GM18505 (cell line): ENCODE results near the gene DBF4.
"Not testable (repeated sequence)": the region's sequence is repeated elsewhere in the genome, so short reads cannot be mapped to it uniquely, and the experiment has no call there.

ENCODE experiments used
- ATAC-seq: cut with Tn5 transposase; IDR thresholded peaks from one replicate; pipeline ENCODE4 v1.9.1; 2021; ENCODE audit not compliant: unreplicated experiment
- POLR2A ChIP-seq: IDR thresholded peaks from 4 replicates; pipeline ENCODE4 v1.6.1; 2011; ENCODE audit warnings: borderline replicate concordance; ENCODE audit not compliant: insufficient read depth, insufficient read length; ENCODE audit errors: extremely low read depth

Gene DBF4

DNA sequence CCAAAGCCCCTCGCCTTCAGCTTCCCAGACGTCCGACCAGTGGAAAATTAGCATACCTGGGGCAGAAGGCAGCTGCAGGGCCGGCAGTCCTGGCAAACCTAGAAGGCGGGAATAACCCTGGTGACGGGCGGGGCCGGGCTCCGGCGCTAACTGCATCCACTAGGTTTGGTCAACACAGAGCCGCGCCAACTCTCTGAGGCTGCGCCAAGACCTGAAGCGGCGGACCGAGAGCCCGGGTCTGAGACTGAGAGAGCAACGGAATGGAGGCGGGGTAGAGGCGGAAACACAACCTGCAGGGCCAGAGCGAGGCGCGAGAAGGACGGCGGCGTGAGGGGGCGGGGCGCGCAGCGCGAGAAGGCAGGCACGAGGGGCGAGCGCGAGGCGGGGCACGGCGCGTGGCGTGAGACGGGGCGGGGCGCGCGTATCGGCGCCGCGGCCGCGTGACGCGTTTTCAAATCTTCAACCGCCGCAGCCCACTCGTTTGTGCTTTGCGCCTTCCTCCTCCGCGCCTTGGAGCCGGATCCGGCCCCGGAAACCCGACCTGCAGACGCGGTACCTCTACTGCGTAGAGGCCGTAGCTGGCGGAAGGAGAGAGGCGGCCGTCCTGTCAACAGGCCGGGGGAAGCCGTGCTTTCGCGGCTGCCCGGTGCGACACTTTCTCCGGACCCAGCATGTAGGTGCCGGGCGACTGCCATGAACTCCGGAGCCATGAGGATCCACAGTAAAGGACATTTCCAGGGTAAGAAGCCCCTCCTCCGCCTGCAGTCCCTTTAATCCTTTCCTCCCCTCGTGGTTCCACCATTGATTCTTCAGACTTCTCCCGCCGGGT, at the start of gene DBF4, which contains the start of gene SLC25A40:
Gene DBF4, plus strand, starts transcription at position 454 of the 829 bp plus-strand sequence. Its CDS starts 240 bp downstream, at position 694.
Gene SLC25A40, minus strand, starts transcription at position 321 of the 829 bp plus-strand sequence. CDS start 17,633 bp downstream, outside the sequence.
- ATAC-seq = peak; percentile 94
- peak; percentile 75 for TF ChIP-seq POLR2A

GRCh38 chr7:87828383-87828782, 47.9 kb upstream of the DBF4 start:
- not testable (repeated sequence) for ATAC-seq

- ATAC-seq = no peak
- TF ChIP-seq POLR2A = no peak
Observed at GRCh38 chr7:87831097-87831496, 45.2 kb upstream of the DBF4 start.

DNA sequence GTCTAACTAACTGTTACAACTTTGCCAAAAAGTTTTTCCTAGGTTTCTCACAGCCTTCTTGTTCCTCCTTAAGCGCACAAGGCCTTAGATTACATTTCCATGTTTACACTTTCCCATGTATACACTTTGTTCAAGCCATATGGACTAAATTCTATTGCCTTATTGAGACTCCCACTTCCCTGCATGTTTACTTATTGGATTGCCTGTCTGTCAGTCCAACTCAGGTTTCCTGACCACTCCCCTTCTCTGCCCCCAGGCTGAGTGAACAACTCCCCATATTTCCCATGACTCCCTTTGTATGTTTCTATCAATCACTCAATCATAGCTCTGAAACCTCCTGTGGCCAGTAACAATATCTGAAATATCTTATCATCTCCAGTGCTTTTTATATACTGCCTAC, 43.2 kb upstream of the DBF4 start:
- no peak for ATAC-seq
- no peak for TF ChIP-seq POLR2A

- ATAC-seq = no peak
- no peak for TF ChIP-seq POLR2A
Observed at GRCh38 chr7:87837597-87837996, 38.7 kb upstream of the DBF4 start.

- ATAC-seq = no peak
- TF ChIP-seq POLR2A = no peak
Observed at GRCh38 chr7:87850836-87851593, 25.3 kb upstream of the DBF4 start.

GRCh38 chr7:87852306-87852705, 24.0 kb upstream of the DBF4 start:
- no peak for TF ChIP-seq POLR2A
- no peak for ATAC-seq

- ATAC-seq = no peak
- no peak for TF ChIP-seq POLR2A
Observed at GRCh38 chr7:87853237-87853864, 22.9 kb upstream of the DBF4 start.

GRCh38 chr7:87858417-87859100, 17.7 kb upstream of the DBF4 start:
- TF ChIP-seq POLR2A = no peak

GRCh38 chr7:87866089-87866488, 10.2 kb upstream of the DBF4 start:
- no peak for TF ChIP-seq POLR2A
- ATAC-seq = no peak

More at GRCh38 chr7:87858417-87859100, 17.7 kb upstream of the DBF4 start:
- no peak for ATAC-seq

DNA sequence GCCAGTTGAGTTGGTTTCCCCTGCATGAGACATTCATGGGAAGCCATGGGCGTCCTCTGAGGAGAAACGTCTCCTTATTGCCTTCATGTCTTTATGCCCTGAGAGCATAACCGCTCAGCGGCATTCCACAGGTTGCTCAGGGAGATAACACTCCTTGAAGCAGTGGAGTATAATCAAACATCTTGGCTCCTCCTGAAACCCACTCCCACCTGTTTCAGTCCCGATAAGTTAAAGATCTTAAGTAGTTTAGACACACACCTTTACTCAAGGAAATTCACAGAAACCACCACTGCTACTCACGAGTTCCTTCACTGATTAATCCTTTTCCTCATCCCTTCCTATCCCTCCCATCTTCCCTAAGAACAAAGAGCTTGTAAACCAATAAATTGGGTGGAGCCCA, 9.8 kb upstream of the DBF4 start:
- not testable (repeated sequence) for ATAC-seq

GRCh38 chr7:87870471-87870870, 5.8 kb upstream of the DBF4 start:
- ATAC-seq = no peak

DNA sequence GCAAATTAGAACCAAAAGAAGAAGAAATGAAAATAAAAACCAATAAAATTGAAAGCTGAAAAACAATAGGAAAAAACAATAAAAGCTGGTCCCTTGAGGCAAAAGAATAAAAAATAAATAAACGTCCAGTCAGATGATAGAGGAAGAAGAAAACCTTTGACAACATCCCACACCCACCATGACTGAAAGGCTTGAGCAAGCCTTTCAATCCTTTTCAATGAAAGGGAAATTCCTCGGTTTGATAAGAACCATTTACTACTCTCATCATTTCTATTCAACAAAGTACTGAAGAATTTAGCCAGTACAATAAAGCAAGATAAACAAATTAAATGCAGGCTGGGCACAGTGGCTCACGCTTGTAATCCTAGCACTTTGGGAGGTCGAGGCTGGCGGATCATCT, 3.9 kb upstream of the DBF4 start:
- ATAC-seq = no peak
- no peak for TF ChIP-seq POLR2A

More at GRCh38 chr7:87870471-87870870, 5.8 kb upstream of the DBF4 start:
- no peak for TF ChIP-seq POLR2A

DNA sequence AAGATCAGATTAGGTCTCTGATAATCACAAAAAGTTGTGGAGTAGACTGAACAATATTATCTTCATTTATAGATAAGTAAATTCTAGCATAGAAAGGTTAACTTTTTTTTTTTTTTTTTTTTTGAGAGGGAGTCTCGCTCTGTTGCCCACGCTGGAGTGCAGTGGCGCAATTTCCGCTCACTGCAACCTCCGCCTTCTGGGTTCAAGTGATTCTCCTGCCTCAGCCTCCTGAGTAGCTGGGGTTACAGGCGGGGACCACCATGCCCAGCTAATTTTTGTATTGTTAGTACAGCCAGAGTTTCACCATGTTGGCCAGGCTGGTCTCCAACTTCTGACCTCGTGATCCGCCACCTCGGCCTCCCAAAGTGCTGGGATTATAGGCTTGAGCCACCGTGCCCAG, 3.0 kb upstream of the DBF4 start:
- ATAC-seq = not testable (repeated sequence)
